HCT116 (cell line): Measurements from ENCODE around the gene KIF3C.

Experiments
- CTCF ChIP-seq, 3 experiments: fragments of 200-600 bp in 1 of 3; sonication (generic) in 1 of 3; IDR thresholded peaks in 2 of 3; conservative IDR thresholded peaks in 1 of 3; 2 replicates each; pipeline ENCODE4 v1.5.1; 2012 to 2017; ENCODE audit warnings: low read depth in 2 of 3, low read length in 2 of 3, antibody characterized with exemption in 1 of 3, borderline replicate concordance in 1 of 3, control low read depth in 1 of 3, mild to moderate bottlenecking in 1 of 3, mixed read lengths in 1 of 3, mixed run types in 1 of 3, moderate library complexity in 1 of 3; ENCODE audit not compliant: insufficient read depth in 1 of 3
- MAX ChIP-seq: IDR thresholded peaks from 2 replicates; pipeline ENCODE4 v1.6.1; 2012

GRCh38 chr2:25917832-25918231, 64.5 kb downstream of the KIF3C start:
- no peak for TF ChIP-seq CTCF (IDR thresholded peaks at IDR 0.05 in 2 of 3, conservative IDR thresholded peaks at IDR 0.05 in 1 of 3; ENCODE audit: borderline replicate concordance in 1 of 3, insufficient read depth in 1 of 3, low read depth in 2 of 3, low read length in 2 of 3)
- no peak for TF ChIP-seq MAX
